H9 (cell line): Measurements from ENCODE around the gene SLC28A3. TPM values are rescaled to one million over a fixed set of nuclear protein-coding genes. Genes with fewer than 3 reads are reported as not detected.
A peak's percentile ranks its signal among the peaks of the same experiment; 100 is the strongest.

Source experiments
- DNase-seq: peaks from one replicate; pipeline ENCODE4 v3.0.0-alpha.2; 2017
- H2AFZ ChIP-seq: one replicate; pipeline ENCODE4 v1.6.1; 2013; ENCODE audit warnings: mild to moderate bottlenecking, low read length, control low read depth, moderate library complexity
- H2AK5ac ChIP-seq: 2 replicates; pipeline ENCODE4 v1.6.1; 2013; ENCODE audit warnings: low read length, control low read depth, mixed read lengths; ENCODE audit not compliant: insufficient read length
- H2BK120ac ChIP-seq: one replicate; pipeline ENCODE4 v1.6.1; 2013; ENCODE audit warnings: low read depth, mild to moderate bottlenecking, low read length, control low read depth, inconsistent platforms; ENCODE audit not compliant: poor library complexity, severe bottlenecking
- H2BK12ac ChIP-seq: 2 replicates; pipeline ENCODE4 v1.6.1; 2013; ENCODE audit warnings: low read length, control low read depth, mixed read lengths, low read depth; ENCODE audit not compliant: insufficient read length
- H2BK15ac ChIP-seq: 2 replicates; pipeline ENCODE4 v1.6.1; 2013; ENCODE audit warnings: low read depth, low read length, control low read depth
- H2BK20ac ChIP-seq: one replicate; pipeline ENCODE4 v1.6.1; 2013; ENCODE audit warnings: low read depth, mild to moderate bottlenecking, low read length, control low read depth, inconsistent platforms; ENCODE audit not compliant: poor library complexity, severe bottlenecking
- H2BK5ac ChIP-seq: 2 replicates; pipeline ENCODE4 v1.6.1; 2013; ENCODE audit warnings: low read length, control low read depth, mixed read lengths; ENCODE audit not compliant: insufficient read length
- H3K14ac ChIP-seq: 2 replicates; pipeline ENCODE4 v1.6.1; 2013; ENCODE audit warnings: low read length, control low read depth; ENCODE audit not compliant: insufficient read depth
- H3K18ac ChIP-seq: 2 replicates; pipeline ENCODE4 v1.6.1; 2013; ENCODE audit warnings: low read depth, mild to moderate bottlenecking, mixed read lengths, low read length, control low read depth; ENCODE audit not compliant: insufficient read length
- H3K23ac ChIP-seq: 2 replicates; pipeline ENCODE4 v1.6.1; 2013; ENCODE audit warnings: low read length, control low read depth, mixed read lengths, low read depth; ENCODE audit not compliant: insufficient read length
- H3K23me2 ChIP-seq: 2 replicates; pipeline ENCODE4 v1.6.1; 2013; ENCODE audit warnings: low read depth, mild to moderate bottlenecking, mixed read lengths, low read length, control low read depth; ENCODE audit not compliant: insufficient read length, poor library complexity, severe bottlenecking
- H3K27ac ChIP-seq: 2 replicates; pipeline ENCODE4 v1.5.1; 2013; ENCODE audit warnings: low read length, control low read depth, mixed read lengths, low read depth; ENCODE audit not compliant: insufficient read length
- H3K27me3 ChIP-seq: 2 replicates; pipeline ENCODE4 v1.6.1; 2013; ENCODE audit warnings: low read length, control low read depth, inconsistent platforms; ENCODE audit not compliant: insufficient read depth
- H3K4ac ChIP-seq: 2 replicates; pipeline ENCODE4 v1.6.1; 2013; ENCODE audit warnings: low read depth, mild to moderate bottlenecking, control low read depth, inconsistent platforms, low read length, moderate library complexity
- H3K4me1 ChIP-seq: 2 replicates; pipeline ENCODE4 v1.6.1; 2013; ENCODE audit warnings: low read length, control low read depth, inconsistent platforms; ENCODE audit not compliant: insufficient read depth
- H3K4me2 ChIP-seq: 2 replicates; pipeline ENCODE4 v1.6.1; 2013; ENCODE audit warnings: low read length, control low read depth, mixed read lengths; ENCODE audit not compliant: insufficient read length, insufficient read depth
- H3K56ac ChIP-seq: 2 replicates; pipeline ENCODE4 v1.6.1; 2013; ENCODE audit warnings: low read depth, mild to moderate bottlenecking, mixed read lengths, low read length, control low read depth; ENCODE audit not compliant: insufficient read length
- H3K79me1 ChIP-seq: 2 replicates; pipeline ENCODE4 v1.6.1; 2013; ENCODE audit warnings: low read depth, mild to moderate bottlenecking, moderate library complexity, low read length, control low read depth, inconsistent platforms; ENCODE audit not compliant: insufficient read depth, poor library complexity, severe bottlenecking
- H3K79me2 ChIP-seq: 2 replicates; pipeline ENCODE4 v1.6.1; 2013; ENCODE audit warnings: low read length, control low read depth, inconsistent platforms; ENCODE audit not compliant: insufficient read depth
- H3K9ac ChIP-seq: 2 replicates; pipeline ENCODE4 v1.6.1; 2013; ENCODE audit warnings: low read length, control low read depth, mixed read lengths; ENCODE audit not compliant: insufficient read length; ENCODE audit errors: extremely low read depth
- H3K9me3 ChIP-seq: one replicate; pipeline ENCODE4 v1.6.1; 2013; ENCODE audit warnings: low read depth, low read length, inconsistent platforms; ENCODE audit not compliant: control insufficient read depth
- H3T11ph ChIP-seq: one replicate; pipeline ENCODE4 v1.6.1; 2013; ENCODE audit warnings: mild to moderate bottlenecking, low read length, control low read depth, inconsistent platforms
- H4K20me1 ChIP-seq: one replicate; pipeline ENCODE4 v1.6.1; 2013; ENCODE audit not compliant: control insufficient read depth, insufficient read length, insufficient read depth
- H4K5ac ChIP-seq: 2 replicates; pipeline ENCODE4 v1.6.1; 2013; ENCODE audit warnings: low read depth, mild to moderate bottlenecking, mixed read lengths, low read length, control low read depth; ENCODE audit not compliant: insufficient read length
- H4K8ac ChIP-seq: replicated peaks from 2 replicates; pipeline ENCODE4 v1.6.1; 2013; ENCODE audit warnings: low read length, control low read depth, mixed read lengths, low read depth; ENCODE audit not compliant: insufficient read length
- H4K91ac ChIP-seq: 2 replicates; pipeline ENCODE4 v1.6.1; 2013; ENCODE audit warnings: low read depth, mild to moderate bottlenecking, moderate library complexity, mixed read lengths, low read length, control low read depth; ENCODE audit not compliant: insufficient read length
- H3K27ac Mint-ChIP-seq, 3 experiments: 2 replicates in 2 of 3; 3 replicates in 1 of 3; pipeline ENCODE4 v1.8.0; 2020 to 2021; ENCODE audit warnings: mixed read lengths in 3 of 3, mild to moderate bottlenecking in 1 of 3, moderate library complexity in 1 of 3
- H3K27me3 Mint-ChIP-seq: 2 replicates; pipeline ENCODE4 v1.8.0; 2021; ENCODE audit warnings: low read depth, mild to moderate bottlenecking, moderate library complexity, mixed read lengths
- H3K36me3 Mint-ChIP-seq, 3 experiments: 2 replicates in 2 of 3; 3 replicates in 1 of 3; pipeline ENCODE4 v1.8.0; 2020 to 2021; ENCODE audit warnings: low read depth in 3 of 3, mixed read lengths in 3 of 3; ENCODE audit not compliant: insufficient read depth in 1 of 3
- H3K4me1 Mint-ChIP-seq, 2 experiments: 2 replicates each; pipeline ENCODE4 v1.8.0; 2020; ENCODE audit warnings: mixed read lengths in 2 of 2
- H3K4me3 Mint-ChIP-seq, 2 experiments: 2 replicates in 1 of 2; 3 replicates in 1 of 2; pipeline ENCODE4 v1.8.0; 2020 to 2021; ENCODE audit warnings: mild to moderate bottlenecking in 2 of 2, mixed read lengths in 2 of 2, moderate library complexity in 1 of 2
- H3K9me3 Mint-ChIP-seq, 2 experiments: 2 replicates in 1 of 2; 3 replicates in 1 of 2; pipeline ENCODE4 v1.8.0; 2020; ENCODE audit warnings: mild to moderate bottlenecking in 2 of 2, mixed read lengths in 2 of 2, moderate library complexity in 1 of 2
- CTCF ChIP-seq: fragments of 200-600 bp; sonication (generic); conservative IDR thresholded peaks from 3 replicates; pipeline ENCODE4 v1.8.0; 2021; ENCODE audit warnings: antibody characterized with exemption, mild to moderate bottlenecking
- WGBS: extraction: QIAGEN DNeasy Blood & Tissue Kit; methylation state at CpG from one replicate; pipeline ENCODE4 v1.1.7; 2013; ENCODE audit warnings: missing lambda C conversion rate, low lambda C conversion rate, mixed read lengths; ENCODE audit not compliant: insufficient read length; ENCODE audit errors: extremely low coverage; 5-methylcytosine and 5-hydroxymethylcytosine counted together
- total RNA-seq: library from RNA; stranded (reverse); gene quantifications from 2 replicates; pipeline ENCODE4 v1.2.1, GENCODE V29; 2021

SLC28A3 gene
- total RNA-seq, 1 experiment from 2014 or later = not detected

- H2AK5ac ChIP-seq = peak overlapping the region; percentile 70
- no peak overlapping the region for H3K4ac ChIP-seq
- no peak overlapping the region for H3K9ac ChIP-seq
- H3K27me3 ChIP-seq = no peaks in the 10 kb centered on the region
- H3K23ac ChIP-seq = no peak overlapping the region
- H3K27ac Mint-ChIP-seq = no peak overlapping the region; a peak in 1 of 7 replicates
- no peak overlapping the region for H3T11ph ChIP-seq
- no peaks in the 10 kb centered on the region for H4K20me1 ChIP-seq
- no peaks in the 10 kb centered on the region for H3K9me3 Mint-ChIP-seq
- no peaks in the 10 kb centered on the region for H3K23me2 ChIP-seq
- no peaks in the 10 kb centered on the region for H3K79me1 ChIP-seq
- no peak overlapping the region for H2BK12ac ChIP-seq
- H3K79me2 ChIP-seq = no peaks in the 10 kb centered on the region
- H3K4me1 ChIP-seq = no peaks in the 10 kb centered on the region
- no peak overlapping the region for H2BK120ac ChIP-seq
- H2BK15ac ChIP-seq = 0 out of 2 replicates have a peak overlapping the region, but pooled peaks have one; percentile 17
- peak overlapping the region; percentile 22 for H3K56ac ChIP-seq
- TF ChIP-seq CTCF = no peak
- H3K18ac ChIP-seq = no peak overlapping the region
- no peak overlapping the region for H3K27ac ChIP-seq
- H3K4me3 Mint-ChIP-seq = no peak overlapping the region
- H3K36me3 Mint-ChIP-seq = no peaks in the 10 kb centered on the region; a peak in 1 of 7 replicates
- H2BK5ac ChIP-seq = no peak overlapping the region
- H4K8ac ChIP-seq = no peak overlapping the region
- H4K91ac ChIP-seq = no peak overlapping the region
- no peaks in the 10 kb centered on the region for H3K9me3 ChIP-seq
- no peak overlapping the region for H3K4me2 ChIP-seq
- no peak for DNase-seq
- no peak overlapping the region for H2AFZ ChIP-seq
- no CpG with 5 or more reads among the region's 3 CpGs for WGBS
- H3K27me3 Mint-ChIP-seq = peaks cover 1% of the 10 kb centered on the region; the same call in 1 of the 2 replicates
- H2BK20ac ChIP-seq = no peak overlapping the region
- H3K14ac ChIP-seq = no peak overlapping the region
- H3K4me1 Mint-ChIP-seq = peaks cover 0 to 5% of the 10 kb centered on the region in 2 experiments; a peak in 1 of 4 replicates
- H4K5ac ChIP-seq = no peak overlapping the region
Measured at GRCh38 chr9:84381508-84381907, 41.0 kb upstream of the SLC28A3 start.
